DND-41 (cell line): Measurements from ENCODE around the gene AKAIN1.

Experiments
- ATAC-seq: fragments of 200-7000 bp; cut with Tn5 transposase; 3 replicates; pipeline ENCODE4 v1.9.1; 2021; ENCODE audit warnings: low read depth; ENCODE audit not compliant: insufficient read depth
- DNase-seq: peaks from one replicate; pipeline ENCODE4 v3.0.0-alpha.2; 2020
- H2AFZ ChIP-seq: 2 replicates; pipeline ENCODE4 v1.6.0; 2012; ENCODE audit warnings: low read depth, low read length
- H3K27ac ChIP-seq: 2 replicates; pipeline ENCODE4 v1.5.1; 2012; ENCODE audit warnings: low read length, inconsistent platforms
- H3K27me3 ChIP-seq: fragments of 200-600 bp; sonication (generic); 2 replicates; pipeline ENCODE4 v1.6.0; 2012; ENCODE audit warnings: low read length, mild to moderate bottlenecking, inconsistent platforms; ENCODE audit not compliant: insufficient read depth, poor library complexity
- H3K36me3 ChIP-seq: 2 replicates; pipeline ENCODE4 v1.5.1; 2012; ENCODE audit warnings: low read length, inconsistent platforms; ENCODE audit not compliant: insufficient read depth
- H3K4me1 ChIP-seq: 2 replicates; pipeline ENCODE4 v1.5.1; 2012; ENCODE audit warnings: mild to moderate bottlenecking, low read length; ENCODE audit not compliant: insufficient read depth
- H3K4me2 ChIP-seq: 2 replicates; pipeline ENCODE4 v1.6.0; 2012; ENCODE audit warnings: mild to moderate bottlenecking, moderate library complexity, low read length, inconsistent platforms; ENCODE audit not compliant: insufficient read depth
- H3K4me3 ChIP-seq, 2 experiments: fragments of 200-600 bp in 1 of 2; shearing (Covaris generic) in 1 of 2; 2 replicates each; pipeline ENCODE4 v1.5.1; 2012 to 2016; ENCODE audit warnings: inconsistent platforms in 2 of 2, low read length in 2 of 2, mild to moderate bottlenecking in 2 of 2, low read depth in 1 of 2, moderate library complexity in 1 of 2
- H3K79me2 ChIP-seq: 2 replicates; pipeline ENCODE4 v1.6.0; 2012; ENCODE audit warnings: low read length, inconsistent platforms; ENCODE audit not compliant: insufficient read depth
- H3K9ac ChIP-seq: 2 replicates; pipeline ENCODE4 v1.6.0; 2012; ENCODE audit warnings: low read depth, mild to moderate bottlenecking, inconsistent platforms, low read length, moderate library complexity
- H3K9me3 ChIP-seq: 2 replicates; pipeline ENCODE4 v1.5.1; 2012; ENCODE audit warnings: low read length, moderate library complexity, mild to moderate bottlenecking, inconsistent platforms; ENCODE audit not compliant: insufficient read depth, severe bottlenecking
- H4K20me1 ChIP-seq: 2 replicates; pipeline ENCODE4 v1.6.0; 2012; ENCODE audit warnings: low read length; ENCODE audit not compliant: insufficient read depth
- CTCF ChIP-seq: IDR thresholded peaks from 2 replicates; pipeline ENCODE4 v1.5.1; 2012; ENCODE audit warnings: borderline replicate concordance, low read length, moderate library complexity, mild to moderate bottlenecking; ENCODE audit not compliant: poor library complexity, severe bottlenecking; ENCODE audit errors: extremely low read depth
- EZH2 ChIP-seq: IDR thresholded peaks from 3 replicates; pipeline ENCODE4 v1.6.1; 2012; ENCODE audit warnings: borderline replicate concordance, low read depth, mild to moderate bottlenecking, moderate library complexity, low read length, inconsistent platforms; ENCODE audit not compliant: severe bottlenecking

The AKAIN1 gene

GRCh38 chr18:5145168-5145825 lies 51.8 kb downstream of the AKAIN1 start:
- Histone ChIP-seq H3K9me3 (no peaks in the 10 kb centered on the region), H3K4me3 (no peak overlapping the region), H3K79me2 (no peaks in the 10 kb centered on the region), H3K27ac (peak overlapping the region; percentile 51), H3K9ac (no peak overlapping the region), H4K20me1 (no peaks in the 10 kb centered on the region), H3K4me2 (no peak overlapping the region), H2AFZ (0 out of 2 replicates have a peak overlapping the region, but pooled peaks have one; percentile 54), H3K27me3 (no peaks in the 10 kb centered on the region), H3K4me1 (peaks cover 28% of the 10 kb centered on the region), H3K36me3 (no peaks in the 10 kb centered on the region)
- no peak for ATAC-seq
- TF ChIP-seq CTCF (no peak), EZH2 (no peak)
- no peak for DNase-seq

GRCh38 chr18:5144629-5145028 lies 52.4 kb downstream of the AKAIN1 start:
- Histone ChIP-seq H4K20me1 (no peaks in the 10 kb centered on the region), H2AFZ (no peak overlapping the region), H3K27me3 (no peaks in the 10 kb centered on the region), H3K4me2 (no peak overlapping the region), H3K9me3 (no peaks in the 10 kb centered on the region), H3K79me2 (no peaks in the 10 kb centered on the region), H3K27ac (no peak overlapping the region), H3K9ac (no peak overlapping the region), H3K4me3 (no peak overlapping the region), H3K36me3 (no peaks in the 10 kb centered on the region), H3K4me1 (peaks cover 28% of the 10 kb centered on the region)
- TF ChIP-seq EZH2 = no peak
- TF ChIP-seq CTCF = no peak
- DNase-seq = no peak
- peak; percentile 39; the same call in 1 of the 3 replicates for ATAC-seq

- H4K20me1 ChIP-seq = no peaks in the 10 kb centered on the region
- no peak overlapping the region for H3K4me2 ChIP-seq
- no peaks in the 10 kb centered on the region for H3K27me3 ChIP-seq
- TF ChIP-seq CTCF (no peak), EZH2 (no peak)
- H3K36me3 ChIP-seq = no peaks in the 10 kb centered on the region
- no peak overlapping the region for H3K9ac ChIP-seq
- H3K4me1 ChIP-seq = peaks cover 28% of the 10 kb centered on the region
- no peak overlapping the region for H2AFZ ChIP-seq
- ATAC-seq (no peak), DNase-seq (no peak)
- no peaks in the 10 kb centered on the region for H3K9me3 ChIP-seq
- H3K27ac ChIP-seq = no peak overlapping the region
- H3K79me2 ChIP-seq = no peaks in the 10 kb centered on the region
- H3K4me3 ChIP-seq = no peak overlapping the region
Measured at GRCh38 chr18:5142859-5143258, 54.2 kb downstream of the AKAIN1 start.
